Activated B cell treated with CpG ODN at 0.5 μM for 24 hours (primary cell): ENCODE measurements around the gene PIEZO2. TPM values are rescaled to one million over a fixed set of nuclear protein-coding genes. Genes with fewer than 3 reads are reported as not detected.

ENCODE experiments used
- ATAC-seq: fragments of 200-7000 bp; cut with Tn5 transposase; one replicate; pipeline ENCODE4 v1.10.0; 2021; ENCODE audit warnings: low read depth, mild to moderate bottlenecking, moderate library complexity
- CTCF ChIA-PET: fragments of 350-600 bp; sonication (Branson Sonifier 250); formaldehyde crosslinking; loops from one replicate; lab custom pipeline; 2021; ENCODE audit warnings: antibody characterized with exemption; lab: Charles Lee
- POLR2A ChIA-PET: fragments of 350-600 bp; sonication (Branson Sonifier 250); formaldehyde crosslinking; loops from one replicate; lab custom pipeline; 2021; ENCODE audit warnings: antibody characterized with exemption; lab: Charles Lee
- DNase-seq: peaks from one replicate; pipeline ENCODE4 v3.0.0; 2022
- H3K27ac Mint-ChIP-seq: one replicate; pipeline ENCODE4 v1.8.0; 2020; ENCODE audit warnings: mixed read lengths
- H3K27me3 Mint-ChIP-seq: one replicate; pipeline ENCODE4 v1.8.0; 2021; ENCODE audit warnings: mixed read lengths
- H3K36me3 Mint-ChIP-seq: one replicate; pipeline ENCODE4 v1.8.0; 2021; ENCODE audit warnings: low read depth, mixed read lengths
- H3K4me1 Mint-ChIP-seq: one replicate; pipeline ENCODE4 v1.8.0; 2021; ENCODE audit warnings: mixed read lengths
- H3K4me3 Mint-ChIP-seq: one replicate; pipeline ENCODE4 v1.8.0; 2020; ENCODE audit warnings: mild to moderate bottlenecking, mixed read lengths
- H3K9me3 Mint-ChIP-seq: one replicate; pipeline ENCODE4 v1.8.0; 2020; ENCODE audit warnings: mixed read lengths
- CTCF ChIP-seq: fragments of 200-600 bp; IDR thresholded peaks from one replicate; pipeline ENCODE4 v1.8.0; 2022; ENCODE audit warnings: antibody characterized with exemption, mild to moderate bottlenecking
- intact Hi-C: fragments of 100-400 bp; cut with micrococcal nuclease; formaldehyde crosslinking; loops from one replicate; pipeline ENCODE4 v1.15.1; 2024
- total RNA-seq: library from RNA; stranded (reverse); gene quantifications from 2 replicates; pipeline ENCODE4 v1.2.3, GENCODE V29; 2022

PIEZO2 gene
- total RNA-seq, 1 donor from 2014 or later, result not detected

- ATAC-seq (no peak), DNase-seq (no peak)
- POLR2A ChIA-PET, result no interaction called here
- H3K27me3 Mint-ChIP-seq, result peaks cover 7% of the 10 kb centered on the region
- CTCF ChIA-PET, result no interaction called here
- no peaks in the 10 kb centered on the region for H3K9me3 Mint-ChIP-seq
- no peaks in the 10 kb centered on the region for H3K36me3 Mint-ChIP-seq
- no peak for TF ChIP-seq CTCF
- no peaks in the 10 kb centered on the region for H3K4me1 Mint-ChIP-seq
- intact Hi-C loops, result no loop called here
- H3K4me3 Mint-ChIP-seq, result no peak overlapping the region
- H3K27ac Mint-ChIP-seq, result no peak overlapping the region
Measured at GRCh38 chr18:10767658-10768057, 381.7 kb downstream of the PIEZO2 start.

GRCh38 chr18:10760986-10761385 is 388.4 kb downstream of the PIEZO2 start:
- DNase-seq, result no peak
- H3K4me3 Mint-ChIP-seq, result no peak overlapping the region
- ATAC-seq, result no peak
- no peaks in the 10 kb centered on the region for H3K27me3 Mint-ChIP-seq
- no peaks in the 10 kb centered on the region for H3K36me3 Mint-ChIP-seq
- ChIA-PET POLR2A (no interaction called here), CTCF (no interaction called here)
- no peak for TF ChIP-seq CTCF
- no peaks in the 10 kb centered on the region for H3K9me3 Mint-ChIP-seq
- intact Hi-C loops, result no loop called here
- no peak overlapping the region for H3K27ac Mint-ChIP-seq
- H3K4me1 Mint-ChIP-seq, result no peaks in the 10 kb centered on the region

- H3K4me1 Mint-ChIP-seq, result no peaks in the 10 kb centered on the region
- no peak overlapping the region for H3K27ac Mint-ChIP-seq
- ChIA-PET CTCF (no interaction called here), POLR2A (no interaction called here)
- no peaks in the 10 kb centered on the region for H3K36me3 Mint-ChIP-seq
- TF ChIP-seq CTCF, result no peak
- DNase-seq (no peak), ATAC-seq (no peak)
- H3K27me3 Mint-ChIP-seq, result no peaks in the 10 kb centered on the region
- no peak overlapping the region for H3K4me3 Mint-ChIP-seq
- H3K9me3 Mint-ChIP-seq, result no peaks in the 10 kb centered on the region
- intact Hi-C loops, result no loop called here
Measured at GRCh38 chr18:10759241-10759640, 390.1 kb downstream of the PIEZO2 start.

- no peak overlapping the region for H3K4me3 Mint-ChIP-seq
- CTCF ChIA-PET, result interaction anchor here (1.3 kb wide), 1 partner anchor 198 kb away, joined by 4 read pairs; no protein-coding TSS in a partner anchor
- no peak for DNase-seq
- no peak overlapping the region for H3K27ac Mint-ChIP-seq
- H3K9me3 Mint-ChIP-seq, result no peaks in the 10 kb centered on the region
- no peak for TF ChIP-seq CTCF
- no peak for ATAC-seq
- no peaks in the 10 kb centered on the region for H3K4me1 Mint-ChIP-seq
- POLR2A ChIA-PET, result no interaction called here
- intact Hi-C loops, result no loop called here
- H3K27me3 Mint-ChIP-seq, result no peaks in the 10 kb centered on the region
- no peaks in the 10 kb centered on the region for H3K36me3 Mint-ChIP-seq
Measured at GRCh38 chr18:10757946-10758345, 391.4 kb downstream of the PIEZO2 start.

GRCh38 chr18:10757349-10757748 is 392.0 kb downstream of the PIEZO2 start:
- intact Hi-C loops, result no loop called here
- TF ChIP-seq CTCF, result no peak
- Mint-ChIP-seq H3K4me3 (no peak overlapping the region), H3K4me1 (no peaks in the 10 kb centered on the region), H3K36me3 (no peaks in the 10 kb centered on the region), H3K27ac (no peak overlapping the region), H3K9me3 (no peaks in the 10 kb centered on the region), H3K27me3 (peaks cover 2% of the 10 kb centered on the region)
- CTCF ChIA-PET, result interaction anchor here (1.3 kb wide), 1 partner anchor 197 kb away, joined by 4 read pairs; no protein-coding TSS in a partner anchor
- DNase-seq, result no peak
- ATAC-seq, result no peak
- POLR2A ChIA-PET, result no interaction called here
